Prostate gland (tissue), 2 donors: Measurements from ENCODE around the gene GABBR2. TPM values are rescaled to one million over a fixed set of nuclear protein-coding genes. Genes with fewer than 3 reads are reported as not detected.

Experiments used
- DNase-seq: peaks from one replicate; pipeline ENCODE4 v3.0.0-alpha.2; 2019; ENCODE audit warnings: low spot score
- H3K27ac ChIP-seq, 2 donors: fragments of 200-600 bp; sonication (generic); 2 replicates each; pipeline ENCODE4 v1.5.1; 2017 to 2019
- H3K27me3 ChIP-seq: fragments of 200-600 bp; sonication (generic); replicated peaks from 2 replicates; pipeline ENCODE4 v1.5.1; 2019; ENCODE audit not compliant: insufficient read depth
- H3K36me3 ChIP-seq, 2 donors: fragments of 200-600 bp; sonication (generic); 1 replicate in 1 of 2; 2 replicates in 1 of 2; pipeline versions ENCODE4 v1.5.1 to v1.8.1; 2017 to 2019
- H3K4me1 ChIP-seq: fragments of 200-600 bp; sonication (generic); replicated peaks from 2 replicates; pipeline ENCODE4 v1.5.1; 2019
- H3K4me3 ChIP-seq, 2 donors: fragments of 200-600 bp; sonication (generic); 2 replicates each; pipeline ENCODE4 v1.5.1; 2017 to 2019
- H3K9me3 ChIP-seq: fragments of 200-600 bp; sonication (generic); 2 replicates; pipeline ENCODE4 v1.5.1; 2017
- POLR2A ChIP-seq: fragments of 450-650 bp; IDR thresholded peaks from one replicate; pipeline ENCODE4 v1.6.1; 2016; ENCODE audit warnings: antibody characterized with exemption, mild to moderate bottlenecking
- POLR2AphosphoS5 ChIP-seq: sonication (generic); formaldehyde crosslinking; IDR thresholded peaks from one replicate; pipeline ENCODE4 v1.6.1; 2017; ENCODE audit warnings: antibody characterized with exemption
- WGBS: methylation state at CpG from one replicate; pipeline ENCODE4 v1.1.5; 2018; 5-methylcytosine and 5-hydroxymethylcytosine counted together
- intact Hi-C: fragments of 100-400 bp; cut with DNase I; formaldehyde crosslinking; loops from one replicate; pipeline ENCODE4 v1.14.2; 2022
- total RNA-seq, 2 donors: library from RNA; depleted of rRNA; stranded (reverse); fragments of >200 nt; gene quantifications; one replicate each; pipeline ENCODE4 v1.1.0, GENCODE V29; 2016
- TF ChIP-seq, protein P1 (sequence below), 4 experiments: fragments of 200-600 bp in 2 of 4; fragments of 450-650 bp in 2 of 4; sonication (generic) in 2 of 4; IDR thresholded peaks; 1 replicate in 3 of 4; 2 replicates in 1 of 4; pipeline ENCODE4 v1.5.1; 2016 to 2019; ENCODE audit warnings: antibody characterized with exemption in 4 of 4, mild to moderate bottlenecking in 2 of 4, moderate library complexity in 2 of 4

The GABBR2 gene
- total RNA-seq, 2 donors from 2014 or later: 0.97 TPM; not detected in 1

GRCh38 chr9:98240475-98240874 is 468.3 kb downstream of the GABBR2 start:
- 94% methylated on average over 3 of the region's 3 CpGs for WGBS
- intact Hi-C loops: no loop called here

More at GRCh38 chr9:98240475-98240874, 468.3 kb downstream of the GABBR2 start:
- Histone ChIP-seq H3K9me3 (no peaks in the 10 kb centered on the region), H3K4me1 (no peaks in the 10 kb centered on the region), H3K27me3 (no peaks in the 10 kb centered on the region), H3K4me3 (no peak overlapping the region), H3K36me3 (no peaks in the 10 kb centered on the region), H3K27ac (no peak overlapping the region)
- TF ChIP-seq, protein P1, sequence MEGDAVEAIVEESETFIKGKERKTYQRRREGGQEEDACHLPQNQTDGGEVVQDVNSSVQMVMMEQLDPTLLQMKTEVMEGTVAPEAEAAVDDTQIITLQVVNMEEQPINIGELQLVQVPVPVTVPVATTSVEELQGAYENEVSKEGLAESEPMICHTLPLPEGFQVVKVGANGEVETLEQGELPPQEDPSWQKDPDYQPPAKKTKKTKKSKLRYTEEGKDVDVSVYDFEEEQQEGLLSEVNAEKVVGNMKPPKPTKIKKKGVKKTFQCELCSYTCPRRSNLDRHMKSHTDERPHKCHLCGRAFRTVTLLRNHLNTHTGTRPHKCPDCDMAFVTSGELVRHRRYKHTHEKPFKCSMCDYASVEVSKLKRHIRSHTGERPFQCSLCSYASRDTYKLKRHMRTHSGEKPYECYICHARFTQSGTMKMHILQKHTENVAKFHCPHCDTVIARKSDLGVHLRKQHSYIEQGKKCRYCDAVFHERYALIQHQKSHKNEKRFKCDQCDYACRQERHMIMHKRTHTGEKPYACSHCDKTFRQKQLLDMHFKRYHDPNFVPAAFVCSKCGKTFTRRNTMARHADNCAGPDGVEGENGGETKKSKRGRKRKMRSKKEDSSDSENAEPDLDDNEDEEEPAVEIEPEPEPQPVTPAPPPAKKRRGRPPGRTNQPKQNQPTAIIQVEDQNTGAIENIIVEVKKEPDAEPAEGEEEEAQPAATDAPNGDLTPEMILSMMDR (IDR thresholded peaks at IDR 0.05): no peak
- TF ChIP-seq POLR2A (no peak), POLR2AphosphoS5 (no peak)
- no peak for DNase-seq

Other genes starting within 250 kb of the GABBR2 start
- 10 to 100 TPM; 11.6 to 18.8 TPM for gene ANKS6, start 87.6 kb upstream of the GABBR2 start, total RNA-seq
- gene GALNT12, start 98.7 kb upstream of the GABBR2 start, total RNA-seq: 10 to 100 TPM in 1 of 2 donors, 1 to 10 TPM in 1; 9.0 to 10.2 TPM
- gene COL15A1, start 235.0 kb upstream of the GABBR2 start, total RNA-seq: 10 to 100 TPM; 10.3 to 79.9 TPM